Measurements from ENCODE around the gene JAML. TPM values are rescaled to one million over a fixed set of nuclear protein-coding genes. Genes with fewer than 3 reads are reported as not detected.

JAML gene
- total RNA-seq, 1 experiment from 2014 or later: 0.30 TPM

DNA sequence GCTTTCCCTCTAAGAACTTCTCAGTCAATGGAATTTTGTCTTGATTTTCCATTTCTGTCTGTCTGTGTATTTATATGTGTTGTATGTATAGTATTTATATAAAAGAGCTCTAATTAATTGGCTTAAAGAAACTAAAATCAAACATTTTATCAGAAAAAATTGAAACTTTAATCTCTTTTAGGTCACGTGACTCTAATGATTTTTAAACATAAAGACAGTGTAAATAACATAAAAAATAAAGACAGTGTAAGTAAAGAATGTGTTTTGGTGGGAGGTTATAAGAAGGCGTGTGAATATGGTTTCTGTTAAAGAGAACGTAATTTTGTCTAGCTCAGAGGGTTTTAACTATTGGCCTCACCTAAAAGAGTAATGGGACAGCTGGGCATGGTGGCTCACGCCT is 2.4 kb downstream of the JAML start:
- RAD21 ChIA-PET (ENCODE audit: low non-redundant PET in 1 of 2, low total read pairs in 2 of 2, uncharacterized antibody in 2 of 2, unreplicated experiment in 2 of 2): no interaction called here
- intact Hi-C loops (cut with micrococcal nuclease): no loop called here

DNA sequence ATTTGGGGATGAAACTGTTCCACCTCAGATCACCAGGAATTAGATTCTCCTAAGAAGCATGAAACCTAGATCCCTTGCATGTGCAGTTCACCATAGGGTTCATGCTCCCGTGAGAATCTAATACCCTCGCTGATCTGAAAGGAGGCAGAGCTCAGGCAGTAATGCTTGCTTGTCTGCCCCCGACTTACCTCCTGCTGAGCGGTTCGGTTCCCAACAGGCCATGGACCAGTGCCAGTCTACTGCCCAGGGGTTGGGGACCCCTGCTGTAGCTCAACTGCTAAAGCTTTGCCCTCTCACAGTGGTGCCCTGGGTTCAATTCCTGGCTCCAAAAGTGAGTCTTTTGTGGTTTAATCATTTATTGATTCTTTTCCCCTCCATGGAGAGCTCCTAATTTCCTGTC is 3.4 kb downstream of the JAML start:
- BruUV-seq (replicated peaks): no TSS peak
- ChIA-PET POLR2A (no interaction called here), CTCF (no interaction called here), RAD21 (ENCODE audit: low non-redundant PET in 1 of 2, low total read pairs in 2 of 2, uncharacterized antibody in 2 of 2, unreplicated experiment in 2 of 2) (no interaction called here)
- intact Hi-C loops (cut with micrococcal nuclease): no loop called here
- no peaks in the 10 kb centered on the region for H3K9me3 ChIP-seq (ENCODE audit: control insufficient read depth in 1 of 2, insufficient read depth in 1 of 2, low read depth in 1 of 2, low read length in 2 of 2)
- no peaks in the 10 kb centered on the region for H3K9me2 ChIP-seq (ENCODE audit: insufficient read depth)
- no peak overlapping the region for H3K4me3 ChIP-seq (replicated peaks in 1 of 2; ENCODE audit: low read depth in 1 of 2, low read length in 2 of 2)
- H3K27me3 ChIP-seq (ENCODE audit: insufficient read depth, low read length): no peaks in the 10 kb centered on the region; the same call in 1 of the 2 replicates
- H3K27ac ChIP-seq (ENCODE audit: low read depth, low read length): no peak overlapping the region
- DNase-seq (ENCODE audit: low read depth, low spot score): no peak
- H3K4me2 ChIP-seq (ENCODE audit: low read length): no peak overlapping the region
- no peak overlapping the region for H2AFZ ChIP-seq (ENCODE audit: low read depth, low read length, poor library complexity, severe bottlenecking)
- no peak for TF ChIP-seq CEBPB (IDR thresholded peaks at IDR 0.05; ENCODE audit: low read depth)
- no peak for TF ChIP-seq EZH2phosphoT487 (IDR thresholded peaks at IDR 0.05; ENCODE audit: borderline replicate concordance)
- TF ChIP-seq ZFX (IDR thresholded peaks at IDR 0.05): no peak
- TF ChIP-seq EGR1 (IDR thresholded peaks at IDR 0.05; ENCODE audit: low read depth): no peak
- no peak for TF ChIP-seq EZH2 (IDR thresholded peaks at IDR 0.05)
- TF ChIP-seq, protein P1, sequence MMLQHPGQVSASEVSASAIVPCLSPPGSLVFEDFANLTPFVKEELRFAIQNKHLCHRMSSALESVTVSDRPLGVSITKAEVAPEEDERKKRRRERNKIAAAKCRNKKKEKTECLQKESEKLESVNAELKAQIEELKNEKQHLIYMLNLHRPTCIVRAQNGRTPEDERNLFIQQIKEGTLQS (IDR thresholded peaks at IDR 0.05): no peak
- TF ChIP-seq, protein P2, sequence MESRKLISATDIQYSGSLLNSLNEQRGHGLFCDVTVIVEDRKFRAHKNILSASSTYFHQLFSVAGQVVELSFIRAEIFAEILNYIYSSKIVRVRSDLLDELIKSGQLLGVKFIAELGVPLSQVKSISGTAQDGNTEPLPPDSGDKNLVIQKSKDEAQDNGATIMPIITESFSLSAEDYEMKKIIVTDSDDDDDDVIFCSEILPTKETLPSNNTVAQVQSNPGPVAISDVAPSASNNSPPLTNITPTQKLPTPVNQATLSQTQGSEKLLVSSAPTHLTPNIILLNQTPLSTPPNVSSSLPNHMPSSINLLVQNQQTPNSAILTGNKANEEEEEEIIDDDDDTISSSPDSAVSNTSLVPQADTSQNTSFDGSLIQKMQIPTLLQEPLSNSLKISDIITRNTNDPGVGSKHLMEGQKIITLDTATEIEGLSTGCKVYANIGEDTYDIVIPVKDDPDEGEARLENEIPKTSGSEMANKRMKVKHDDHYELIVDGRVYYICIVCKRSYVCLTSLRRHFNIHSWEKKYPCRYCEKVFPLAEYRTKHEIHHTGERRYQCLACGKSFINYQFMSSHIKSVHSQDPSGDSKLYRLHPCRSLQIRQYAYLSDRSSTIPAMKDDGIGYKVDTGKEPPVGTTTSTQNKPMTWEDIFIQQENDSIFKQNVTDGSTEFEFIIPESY (IDR thresholded peaks at IDR 0.05; ENCODE audit: extremely low read depth, insufficient replicate concordance, low read length): no peak
- no peaks in the 10 kb centered on the region for H3K79me2 ChIP-seq (ENCODE audit: insufficient read depth, low read length)
- H4K20me1 ChIP-seq (ENCODE audit: insufficient read depth): no peaks in the 10 kb centered on the region
- no peaks in the 10 kb centered on the region for H3K4me1 ChIP-seq (ENCODE audit: control insufficient read depth in 1 of 2, insufficient read depth in 2 of 2, low read length in 2 of 2)
- no peaks in the 10 kb centered on the region for H3K36me3 ChIP-seq (ENCODE audit: control insufficient read depth in 1 of 2, insufficient read depth in 2 of 2, low read length in 2 of 2)
- no peak overlapping the region for H3K9ac ChIP-seq (ENCODE audit: low read length)
- no peak for ATAC-seq

More for the DNA sequence above, 2.4 kb downstream of the JAML start:
- Histone ChIP-seq H3K9ac (ENCODE audit: low read length) (no peak overlapping the region), H3K4me1 (ENCODE audit: control insufficient read depth in 1 of 2, insufficient read depth in 2 of 2, low read length in 2 of 2) (no peaks in the 10 kb centered on the region), H3K9me2 (ENCODE audit: insufficient read depth) (no peaks in the 10 kb centered on the region), H3K9me3 (ENCODE audit: control insufficient read depth in 1 of 2, insufficient read depth in 1 of 2, low read depth in 1 of 2, low read length in 2 of 2) (no peaks in the 10 kb centered on the region), H3K4me2 (ENCODE audit: low read length) (no peak overlapping the region), H3K36me3 (ENCODE audit: control insufficient read depth in 1 of 2, insufficient read depth in 2 of 2, low read length in 2 of 2) (no peaks in the 10 kb centered on the region), H4K20me1 (ENCODE audit: insufficient read depth) (no peaks in the 10 kb centered on the region), H3K79me2 (ENCODE audit: insufficient read depth, low read length) (no peaks in the 10 kb centered on the region), H3K4me3 (replicated peaks in 1 of 2; ENCODE audit: low read depth in 1 of 2, low read length in 2 of 2) (no peak overlapping the region), H3K27ac (ENCODE audit: low read depth, low read length) (no peak overlapping the region), H2AFZ (ENCODE audit: low read depth, low read length, poor library complexity, severe bottlenecking) (no peak overlapping the region), H3K27me3 (ENCODE audit: insufficient read depth, low read length) (no peaks in the 10 kb centered on the region; the same call in 1 of the 2 replicates)
- ChIA-PET POLR2A (no interaction called here), CTCF (interaction anchor here (0.7 kb wide), 1 partner anchor 42 kb away, joined by 3 read pairs; the partner anchor contains the start of gene MPZL2)
- ATAC-seq (no peak), DNase-seq (ENCODE audit: low read depth, low spot score) (no peak)
- TF ChIP-seq ELF1 (IDR thresholded peaks at IDR 0.05; ENCODE audit: borderline replicate concordance, low read depth) (no peak), CEBPB (IDR thresholded peaks at IDR 0.05; ENCODE audit: low read depth) (no peak), SRF (IDR thresholded peaks at IDR 0.05; ENCODE audit: low read depth) (no peak), POLR2AphosphoS5 (IDR thresholded peaks at IDR 0.05; ENCODE audit: low read depth, low read length) (no peak), TCF7L2 (IDR thresholded peaks at IDR 0.05; ENCODE audit: borderline replicate concordance, extremely low read depth, insufficient read depth, insufficient read length) (no peak), JUND (IDR thresholded peaks at IDR 0.05) (no peak), SP1 (IDR thresholded peaks at IDR 0.05; ENCODE audit: low read depth) (no peak)
- no TSS peak for BruUV-seq (replicated peaks)
